Esophagus muscularis mucosa (tissue), 4 donors: ENCODE measurements around the gene WSB2. TPM values are rescaled to one million over a fixed set of nuclear protein-coding genes. Genes with fewer than 3 reads are reported as not detected.
"Not testable (repeated sequence)": the region's sequence is repeated elsewhere in the genome, so short reads cannot be mapped to it uniquely, and the experiment has no call there.

Source experiments
- DNase-seq: peaks from one replicate; pipeline ENCODE4 v3.0.0-alpha.2; 2017; ENCODE audit errors: extremely low spot score
- H3K27ac ChIP-seq, 4 donors: fragments of 200-600 bp; sonication (generic); replicated peaks in 1 of 4; 1 replicate in 3 of 4; 2 replicates in 1 of 4; pipeline ENCODE4 v1.5.1; 2016 to 2019; ENCODE audit warnings: mild to moderate bottlenecking in 1 of 4
- H3K27me3 ChIP-seq, 4 donors: fragments of 200-600 bp; sonication (generic); one replicate each; pipeline versions ENCODE4 v1.5.1 to v1.6.0; 2016 to 2019
- H3K36me3 ChIP-seq, 4 donors: fragments of 200-600 bp; sonication (generic); one replicate each; pipeline ENCODE4 v1.5.1; 2016 to 2019
- H3K4me1 ChIP-seq, 4 donors: fragments of 200-600 bp; sonication (generic); one replicate each; pipeline ENCODE4 v1.5.1; 2016 to 2019
- H3K4me3 ChIP-seq, 4 donors: fragments of 200-600 bp; sonication (generic); 1 replicate in 2 of 4; 2 replicates in 2 of 4; pipeline ENCODE4 v1.5.1; 2016 to 2019; ENCODE audit warnings: mild to moderate bottlenecking in 4 of 4, moderate library complexity in 1 of 4
- H3K9me3 ChIP-seq, 4 donors: fragments of 200-600 bp; sonication (generic); 1 replicate in 3 of 4; 2 replicates in 1 of 4; pipeline ENCODE4 v1.5.1; 2016 to 2019
- EP300 ChIP-seq: sonication (generic); formaldehyde crosslinking; IDR thresholded peaks from one replicate; pipeline ENCODE4 v1.6.1; 2017; ENCODE audit warnings: antibody characterized with exemption
- POLR2A ChIP-seq: fragments of 450-650 bp; IDR thresholded peaks from one replicate; pipeline ENCODE4 v1.6.1; 2017; ENCODE audit warnings: antibody characterized with exemption, moderate library complexity, mild to moderate bottlenecking, low read depth
- POLR2AphosphoS5 ChIP-seq, 2 donors: sonication (generic); formaldehyde crosslinking; IDR thresholded peaks; one replicate each; pipeline ENCODE4 v1.6.1; 2017; ENCODE audit warnings: antibody characterized with exemption in 2 of 2
- WGBS: methylation state at CpG from one replicate; pipeline ENCODE4 v1.1.5; 2018; 5-methylcytosine and 5-hydroxymethylcytosine counted together
- intact Hi-C: fragments of 100-400 bp; cut with DNase I; formaldehyde crosslinking; loops from one replicate; pipeline ENCODE4 v1.15.1; 2023
- total RNA-seq, 4 donors: library from RNA; depleted of rRNA; stranded (reverse); fragments of >200 nt; gene quantifications; one replicate each; pipeline versions ENCODE4 v1.1.0 to v1.2.1, GENCODE V29; 2016
- TF ChIP-seq, protein P1 (sequence below), 3 experiments: fragments of 200-600 bp in 2 of 3; fragments of 450-650 bp in 1 of 3; sonication (generic) in 2 of 3; IDR thresholded peaks; one replicate each; pipeline ENCODE4 v1.5.1; 2017 to 2019; ENCODE audit warnings: antibody characterized with exemption in 3 of 3, mild to moderate bottlenecking in 2 of 3, moderate library complexity in 1 of 3

WSB2 gene
- total RNA-seq, 4 donors from 2014 or later = 68.5 to 87.7 (median 81.7) TPM

- intact Hi-C loops = loop anchor here (10.0 kb wide), 1 partner anchor 157 kb away; no protein-coding TSS in a partner anchor
- DNase-seq = no peak
- H3K9me3 ChIP-seq = no peaks in the 10 kb centered on the region
- peaks cover 0 to 8% (median 6%) of the 10 kb centered on the region in 4 donors for H3K4me1 ChIP-seq
- no peak overlapping the region for H3K4me3 ChIP-seq
- WGBS = 95% methylated on average over 7 of the region's 7 CpGs
- peaks cover 55 to 98% (median 90%) of the 10 kb centered on the region in 4 donors for H3K36me3 ChIP-seq
- no peaks in the 10 kb centered on the region for H3K27me3 ChIP-seq
- H3K27ac ChIP-seq = no peak overlapping the region
- TF ChIP-seq POLR2AphosphoS5 (IDR thresholded peaks at IDR 0.05) = no peak
- TF ChIP-seq EP300 = no peak
- TF ChIP-seq, protein P1, sequence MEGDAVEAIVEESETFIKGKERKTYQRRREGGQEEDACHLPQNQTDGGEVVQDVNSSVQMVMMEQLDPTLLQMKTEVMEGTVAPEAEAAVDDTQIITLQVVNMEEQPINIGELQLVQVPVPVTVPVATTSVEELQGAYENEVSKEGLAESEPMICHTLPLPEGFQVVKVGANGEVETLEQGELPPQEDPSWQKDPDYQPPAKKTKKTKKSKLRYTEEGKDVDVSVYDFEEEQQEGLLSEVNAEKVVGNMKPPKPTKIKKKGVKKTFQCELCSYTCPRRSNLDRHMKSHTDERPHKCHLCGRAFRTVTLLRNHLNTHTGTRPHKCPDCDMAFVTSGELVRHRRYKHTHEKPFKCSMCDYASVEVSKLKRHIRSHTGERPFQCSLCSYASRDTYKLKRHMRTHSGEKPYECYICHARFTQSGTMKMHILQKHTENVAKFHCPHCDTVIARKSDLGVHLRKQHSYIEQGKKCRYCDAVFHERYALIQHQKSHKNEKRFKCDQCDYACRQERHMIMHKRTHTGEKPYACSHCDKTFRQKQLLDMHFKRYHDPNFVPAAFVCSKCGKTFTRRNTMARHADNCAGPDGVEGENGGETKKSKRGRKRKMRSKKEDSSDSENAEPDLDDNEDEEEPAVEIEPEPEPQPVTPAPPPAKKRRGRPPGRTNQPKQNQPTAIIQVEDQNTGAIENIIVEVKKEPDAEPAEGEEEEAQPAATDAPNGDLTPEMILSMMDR (IDR thresholded peaks at IDR 0.05) = no peak
- TF ChIP-seq POLR2A = no peak
These were observed 28.8 kb downstream of the WSB2 start for GRCh38 chr12:118032188-118032587.

DNA sequence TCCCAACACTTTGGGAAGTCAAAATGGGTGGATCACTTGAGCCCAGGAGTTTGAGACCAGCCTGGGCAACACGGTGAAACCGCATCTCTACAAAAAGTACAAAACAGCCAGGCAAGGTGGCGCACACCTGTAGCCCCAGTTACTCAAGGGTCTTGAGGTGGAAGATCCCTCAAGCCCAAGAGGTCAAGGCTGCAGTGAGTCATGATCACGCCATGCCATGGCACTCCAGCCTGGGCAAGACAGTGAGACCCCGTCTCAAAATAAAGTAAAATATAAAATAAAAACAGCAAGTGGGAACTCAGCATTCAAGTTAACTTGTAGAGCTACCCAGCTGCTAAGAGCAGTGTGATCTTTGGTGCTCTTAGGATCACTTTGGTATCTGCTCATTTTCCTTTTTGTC, 31.8 kb downstream of the WSB2 start:
- Histone ChIP-seq H3K27ac (no peak overlapping the region), H3K36me3 (peaks cover 26 to 98% (median 87%) of the 10 kb centered on the region in 4 donors), H3K9me3 (no peaks in the 10 kb centered on the region), H3K27me3 (no peaks in the 10 kb centered on the region), H3K4me3 (no peak overlapping the region), H3K4me1 (no peaks in the 10 kb centered on the region)
- intact Hi-C loops = no loop called here
- TF ChIP-seq, protein P1 (IDR thresholded peaks at IDR 0.05) = no peak
- no peak for TF ChIP-seq POLR2AphosphoS5 (IDR thresholded peaks at IDR 0.05)
- TF ChIP-seq POLR2A = no peak
- TF ChIP-seq EP300 = no peak
- 100% methylated on average over 5 of the region's 5 CpGs for WGBS
- DNase-seq = no peak

DNA sequence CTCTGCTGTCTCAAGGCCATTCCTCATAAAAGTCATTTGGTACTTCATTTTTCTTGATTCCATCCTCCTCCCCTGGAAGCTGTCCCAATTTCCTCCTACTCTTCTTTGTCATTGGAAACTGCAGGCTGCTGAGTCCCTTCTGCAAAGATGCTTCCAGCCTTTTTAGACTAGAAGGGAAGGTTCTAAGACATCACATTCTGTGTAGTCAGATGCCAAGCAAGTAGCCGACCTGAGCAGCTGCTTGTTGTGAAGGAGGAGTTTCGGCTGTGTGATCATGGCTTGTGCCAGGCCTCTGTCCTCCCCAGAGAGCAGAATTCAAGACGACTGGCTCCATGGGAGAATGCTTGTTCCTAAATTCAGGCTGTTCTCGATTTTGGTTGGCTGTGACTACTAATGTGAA, 35.8 kb downstream of the WSB2 start:
- intact Hi-C loops = no loop called here
- H3K27ac ChIP-seq = no peak overlapping the region
- no peaks in the 10 kb centered on the region for H3K9me3 ChIP-seq
- H3K4me1 ChIP-seq = no peaks in the 10 kb centered on the region
- no peak overlapping the region for H3K4me3 ChIP-seq
- H3K27me3 ChIP-seq = no peaks in the 10 kb centered on the region
- no peak for DNase-seq
- WGBS = 75% methylated on average over 4 of the region's 4 CpGs
- TF ChIP-seq POLR2AphosphoS5 (IDR thresholded peaks at IDR 0.05) = no peak
- TF ChIP-seq, protein P1 (IDR thresholded peaks at IDR 0.05) = no peak
- TF ChIP-seq EP300 = no peak
- no peak for TF ChIP-seq POLR2A
- H3K36me3 ChIP-seq = peaks cover 0 to 98% (median 72%) of the 10 kb centered on the region in 4 donors

DNA sequence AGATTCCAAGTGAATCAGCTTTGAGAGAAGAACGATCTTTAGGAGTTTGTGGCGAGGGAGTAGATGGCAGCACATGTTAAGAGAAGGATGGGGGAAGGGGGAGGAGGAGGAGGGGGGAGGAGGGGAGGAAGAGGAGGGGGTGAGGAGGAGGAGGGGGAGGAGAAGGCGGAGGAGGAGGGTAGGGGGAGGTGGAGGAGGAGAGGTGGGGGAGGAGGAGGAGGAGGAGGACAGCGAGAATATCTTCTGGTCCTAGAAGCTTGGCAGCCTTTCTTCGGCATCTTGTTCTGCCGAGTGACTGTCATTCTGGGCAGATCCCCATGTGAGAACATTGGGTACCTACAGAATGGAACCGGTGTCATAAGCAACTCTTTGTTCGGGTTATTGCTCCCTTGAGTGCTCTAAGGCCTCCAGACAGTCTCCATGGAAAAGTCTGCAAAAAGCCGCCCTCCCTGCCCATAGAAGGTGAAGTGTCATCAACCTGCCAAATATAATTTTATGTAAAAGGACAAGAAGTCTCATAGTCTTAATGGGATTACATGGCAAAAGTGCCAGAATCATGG, 37.6 kb downstream of the WSB2 start:
- intact Hi-C loops = no loop called here
- TF ChIP-seq POLR2A (no peak), POLR2AphosphoS5 (IDR thresholded peaks at IDR 0.05) (no peak)
- TF ChIP-seq, protein P1 (IDR thresholded peaks at IDR 0.05) = no peak

GRCh38 chr12:118022728-118023109, 38.3 kb downstream of the WSB2 start:
- intact Hi-C loops = no loop called here
- Histone ChIP-seq H3K27ac (no peak overlapping the region), H3K27me3 (no peaks in the 10 kb centered on the region), H3K9me3 (no peaks in the 10 kb centered on the region), H3K36me3 (peaks cover 0 to 87% (median 65%) of the 10 kb centered on the region in 4 donors), H3K4me3 (no peak overlapping the region), H3K4me1 (peaks cover 0 to 4% (median under 1%) of the 10 kb centered on the region in 4 donors)
- 92% methylated on average over 3 of the region's 3 CpGs for WGBS
- no peak for DNase-seq
- no peak for TF ChIP-seq POLR2A
- TF ChIP-seq, protein P1 (IDR thresholded peaks at IDR 0.05) = no peak
- TF ChIP-seq POLR2AphosphoS5 (IDR thresholded peaks at IDR 0.05) = no peak
- TF ChIP-seq EP300 = no peak

More for the DNA sequence above, 37.6 kb downstream of the WSB2 start:
- Histone ChIP-seq H3K27ac (no peak overlapping the region), H3K4me1 (no peaks in the 10 kb centered on the region), H3K4me3 (no peak overlapping the region), H3K36me3 (peaks cover 0 to 93% (median 71%) of the 10 kb centered on the region in 4 donors), H3K9me3 (no peaks in the 10 kb centered on the region), H3K27me3 (no peaks in the 10 kb centered on the region)
- no peak for DNase-seq
- WGBS = 87% methylated on average over 9 of the region's 9 CpGs

GRCh38 chr12:118022097-118022727, 38.8 kb downstream of the WSB2 start:
- H3K27me3 ChIP-seq, intact Hi-C loops, H3K9me3 ChIP-seq, H3K4me1 ChIP-seq, H3K4me3 ChIP-seq, DNase-seq, H3K27ac ChIP-seq: not testable (repeated sequence)
- H3K36me3 ChIP-seq = peaks cover 0 to 82% (median 61%) of the 10 kb centered on the region in 4 donors
- WGBS = 96% methylated on average over 13 of the region's 13 CpGs
